Measurements from ENCODE around the gene KANK4.

- TF ChIP-seq, protein P1, sequence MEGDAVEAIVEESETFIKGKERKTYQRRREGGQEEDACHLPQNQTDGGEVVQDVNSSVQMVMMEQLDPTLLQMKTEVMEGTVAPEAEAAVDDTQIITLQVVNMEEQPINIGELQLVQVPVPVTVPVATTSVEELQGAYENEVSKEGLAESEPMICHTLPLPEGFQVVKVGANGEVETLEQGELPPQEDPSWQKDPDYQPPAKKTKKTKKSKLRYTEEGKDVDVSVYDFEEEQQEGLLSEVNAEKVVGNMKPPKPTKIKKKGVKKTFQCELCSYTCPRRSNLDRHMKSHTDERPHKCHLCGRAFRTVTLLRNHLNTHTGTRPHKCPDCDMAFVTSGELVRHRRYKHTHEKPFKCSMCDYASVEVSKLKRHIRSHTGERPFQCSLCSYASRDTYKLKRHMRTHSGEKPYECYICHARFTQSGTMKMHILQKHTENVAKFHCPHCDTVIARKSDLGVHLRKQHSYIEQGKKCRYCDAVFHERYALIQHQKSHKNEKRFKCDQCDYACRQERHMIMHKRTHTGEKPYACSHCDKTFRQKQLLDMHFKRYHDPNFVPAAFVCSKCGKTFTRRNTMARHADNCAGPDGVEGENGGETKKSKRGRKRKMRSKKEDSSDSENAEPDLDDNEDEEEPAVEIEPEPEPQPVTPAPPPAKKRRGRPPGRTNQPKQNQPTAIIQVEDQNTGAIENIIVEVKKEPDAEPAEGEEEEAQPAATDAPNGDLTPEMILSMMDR (IDR thresholded peaks at IDR 0.05) = no peak
- TF ChIP-seq EZH2 (IDR thresholded peaks at IDR 0.05; ENCODE audit: borderline replicate concordance, insufficient read depth, low read depth, low read length, poor library complexity, severe bottlenecking) = no peak
Measured at GRCh38 chr1:62318756-62319544, at the start of gene KANK4.

All from B cell (primary cell).